ENCODE measurements around the gene MPC1.

- TF ChIP-seq, protein P1, sequence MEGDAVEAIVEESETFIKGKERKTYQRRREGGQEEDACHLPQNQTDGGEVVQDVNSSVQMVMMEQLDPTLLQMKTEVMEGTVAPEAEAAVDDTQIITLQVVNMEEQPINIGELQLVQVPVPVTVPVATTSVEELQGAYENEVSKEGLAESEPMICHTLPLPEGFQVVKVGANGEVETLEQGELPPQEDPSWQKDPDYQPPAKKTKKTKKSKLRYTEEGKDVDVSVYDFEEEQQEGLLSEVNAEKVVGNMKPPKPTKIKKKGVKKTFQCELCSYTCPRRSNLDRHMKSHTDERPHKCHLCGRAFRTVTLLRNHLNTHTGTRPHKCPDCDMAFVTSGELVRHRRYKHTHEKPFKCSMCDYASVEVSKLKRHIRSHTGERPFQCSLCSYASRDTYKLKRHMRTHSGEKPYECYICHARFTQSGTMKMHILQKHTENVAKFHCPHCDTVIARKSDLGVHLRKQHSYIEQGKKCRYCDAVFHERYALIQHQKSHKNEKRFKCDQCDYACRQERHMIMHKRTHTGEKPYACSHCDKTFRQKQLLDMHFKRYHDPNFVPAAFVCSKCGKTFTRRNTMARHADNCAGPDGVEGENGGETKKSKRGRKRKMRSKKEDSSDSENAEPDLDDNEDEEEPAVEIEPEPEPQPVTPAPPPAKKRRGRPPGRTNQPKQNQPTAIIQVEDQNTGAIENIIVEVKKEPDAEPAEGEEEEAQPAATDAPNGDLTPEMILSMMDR (IDR thresholded peaks at IDR 0.05; ENCODE audit: low read depth, low read length, poor library complexity, severe bottlenecking): no peak
- TF ChIP-seq EZH2phosphoT487 (IDR thresholded peaks at IDR 0.05; ENCODE audit: borderline replicate concordance, low read length): no peak
These were observed 64.5 kb downstream of the MPC1 start for GRCh38 chr6:166318227-166318626.
